H9 (cell line): Measurements from ENCODE around the gene ABCA4. TPM values are rescaled to one million over a fixed set of nuclear protein-coding genes. Genes with fewer than 3 reads are reported as not detected.

ENCODE experiments used
- DNase-seq: peaks from one replicate; pipeline ENCODE4 v3.0.0-alpha.2; 2017
- H2AFZ ChIP-seq: one replicate; pipeline ENCODE4 v1.6.1; 2013; ENCODE audit warnings: mild to moderate bottlenecking, low read length, control low read depth, moderate library complexity
- H2AK5ac ChIP-seq: 2 replicates; pipeline ENCODE4 v1.6.1; 2013; ENCODE audit warnings: low read length, control low read depth, mixed read lengths; ENCODE audit not compliant: insufficient read length
- H2BK120ac ChIP-seq: one replicate; pipeline ENCODE4 v1.6.1; 2013; ENCODE audit warnings: low read depth, mild to moderate bottlenecking, low read length, control low read depth, inconsistent platforms; ENCODE audit not compliant: poor library complexity, severe bottlenecking
- H2BK12ac ChIP-seq: 2 replicates; pipeline ENCODE4 v1.6.1; 2013; ENCODE audit warnings: low read length, control low read depth, mixed read lengths, low read depth; ENCODE audit not compliant: insufficient read length
- H2BK15ac ChIP-seq: 2 replicates; pipeline ENCODE4 v1.6.1; 2013; ENCODE audit warnings: low read depth, low read length, control low read depth
- H2BK20ac ChIP-seq: one replicate; pipeline ENCODE4 v1.6.1; 2013; ENCODE audit warnings: low read depth, mild to moderate bottlenecking, low read length, control low read depth, inconsistent platforms; ENCODE audit not compliant: poor library complexity, severe bottlenecking
- H2BK5ac ChIP-seq: 2 replicates; pipeline ENCODE4 v1.6.1; 2013; ENCODE audit warnings: low read length, control low read depth, mixed read lengths; ENCODE audit not compliant: insufficient read length
- H3K14ac ChIP-seq: 2 replicates; pipeline ENCODE4 v1.6.1; 2013; ENCODE audit warnings: low read length, control low read depth; ENCODE audit not compliant: insufficient read depth
- H3K18ac ChIP-seq: 2 replicates; pipeline ENCODE4 v1.6.1; 2013; ENCODE audit warnings: low read depth, mild to moderate bottlenecking, mixed read lengths, low read length, control low read depth; ENCODE audit not compliant: insufficient read length
- H3K23ac ChIP-seq: 2 replicates; pipeline ENCODE4 v1.6.1; 2013; ENCODE audit warnings: low read length, control low read depth, mixed read lengths, low read depth; ENCODE audit not compliant: insufficient read length
- H3K23me2 ChIP-seq: 2 replicates; pipeline ENCODE4 v1.6.1; 2013; ENCODE audit warnings: low read depth, mild to moderate bottlenecking, mixed read lengths, low read length, control low read depth; ENCODE audit not compliant: insufficient read length, poor library complexity, severe bottlenecking
- H3K27ac ChIP-seq: 2 replicates; pipeline ENCODE4 v1.5.1; 2013; ENCODE audit warnings: low read length, control low read depth, mixed read lengths, low read depth; ENCODE audit not compliant: insufficient read length
- H3K27me3 ChIP-seq: 2 replicates; pipeline ENCODE4 v1.6.1; 2013; ENCODE audit warnings: low read length, control low read depth, inconsistent platforms; ENCODE audit not compliant: insufficient read depth
- H3K4ac ChIP-seq: 2 replicates; pipeline ENCODE4 v1.6.1; 2013; ENCODE audit warnings: low read depth, mild to moderate bottlenecking, control low read depth, inconsistent platforms, low read length, moderate library complexity
- H3K4me1 ChIP-seq: 2 replicates; pipeline ENCODE4 v1.6.1; 2013; ENCODE audit warnings: low read length, control low read depth, inconsistent platforms; ENCODE audit not compliant: insufficient read depth
- H3K4me2 ChIP-seq: 2 replicates; pipeline ENCODE4 v1.6.1; 2013; ENCODE audit warnings: low read length, control low read depth, mixed read lengths; ENCODE audit not compliant: insufficient read length, insufficient read depth
- H3K56ac ChIP-seq: 2 replicates; pipeline ENCODE4 v1.6.1; 2013; ENCODE audit warnings: low read depth, mild to moderate bottlenecking, mixed read lengths, low read length, control low read depth; ENCODE audit not compliant: insufficient read length
- H3K79me1 ChIP-seq: 2 replicates; pipeline ENCODE4 v1.6.1; 2013; ENCODE audit warnings: low read depth, mild to moderate bottlenecking, moderate library complexity, low read length, control low read depth, inconsistent platforms; ENCODE audit not compliant: insufficient read depth, poor library complexity, severe bottlenecking
- H3K79me2 ChIP-seq: 2 replicates; pipeline ENCODE4 v1.6.1; 2013; ENCODE audit warnings: low read length, control low read depth, inconsistent platforms; ENCODE audit not compliant: insufficient read depth
- H3K9ac ChIP-seq: 2 replicates; pipeline ENCODE4 v1.6.1; 2013; ENCODE audit warnings: low read length, control low read depth, mixed read lengths; ENCODE audit not compliant: insufficient read length; ENCODE audit errors: extremely low read depth
- H3K9me3 ChIP-seq: one replicate; pipeline ENCODE4 v1.6.1; 2013; ENCODE audit warnings: low read depth, low read length, inconsistent platforms; ENCODE audit not compliant: control insufficient read depth
- H3T11ph ChIP-seq: one replicate; pipeline ENCODE4 v1.6.1; 2013; ENCODE audit warnings: mild to moderate bottlenecking, low read length, control low read depth, inconsistent platforms
- H4K20me1 ChIP-seq: one replicate; pipeline ENCODE4 v1.6.1; 2013; ENCODE audit not compliant: control insufficient read depth, insufficient read length, insufficient read depth
- H4K5ac ChIP-seq: 2 replicates; pipeline ENCODE4 v1.6.1; 2013; ENCODE audit warnings: low read depth, mild to moderate bottlenecking, mixed read lengths, low read length, control low read depth; ENCODE audit not compliant: insufficient read length
- H4K8ac ChIP-seq: replicated peaks from 2 replicates; pipeline ENCODE4 v1.6.1; 2013; ENCODE audit warnings: low read length, control low read depth, mixed read lengths, low read depth; ENCODE audit not compliant: insufficient read length
- H4K91ac ChIP-seq: 2 replicates; pipeline ENCODE4 v1.6.1; 2013; ENCODE audit warnings: low read depth, mild to moderate bottlenecking, moderate library complexity, mixed read lengths, low read length, control low read depth; ENCODE audit not compliant: insufficient read length
- H3K27ac Mint-ChIP-seq, 3 experiments: 2 replicates in 2 of 3; 3 replicates in 1 of 3; pipeline ENCODE4 v1.8.0; 2020 to 2021; ENCODE audit warnings: mixed read lengths in 3 of 3, mild to moderate bottlenecking in 1 of 3, moderate library complexity in 1 of 3
- H3K27me3 Mint-ChIP-seq: 2 replicates; pipeline ENCODE4 v1.8.0; 2021; ENCODE audit warnings: low read depth, mild to moderate bottlenecking, moderate library complexity, mixed read lengths
- H3K36me3 Mint-ChIP-seq, 3 experiments: 2 replicates in 2 of 3; 3 replicates in 1 of 3; pipeline ENCODE4 v1.8.0; 2020 to 2021; ENCODE audit warnings: low read depth in 3 of 3, mixed read lengths in 3 of 3; ENCODE audit not compliant: insufficient read depth in 1 of 3
- H3K4me1 Mint-ChIP-seq, 2 experiments: 2 replicates each; pipeline ENCODE4 v1.8.0; 2020; ENCODE audit warnings: mixed read lengths in 2 of 2
- H3K4me3 Mint-ChIP-seq, 2 experiments: 2 replicates in 1 of 2; 3 replicates in 1 of 2; pipeline ENCODE4 v1.8.0; 2020 to 2021; ENCODE audit warnings: mild to moderate bottlenecking in 2 of 2, mixed read lengths in 2 of 2, moderate library complexity in 1 of 2
- H3K9me3 Mint-ChIP-seq, 2 experiments: 2 replicates in 1 of 2; 3 replicates in 1 of 2; pipeline ENCODE4 v1.8.0; 2020; ENCODE audit warnings: mild to moderate bottlenecking in 2 of 2, mixed read lengths in 2 of 2, moderate library complexity in 1 of 2
- WGBS: extraction: QIAGEN DNeasy Blood & Tissue Kit; methylation state at CpG from one replicate; pipeline ENCODE4 v1.1.7; 2013; ENCODE audit warnings: missing lambda C conversion rate, low lambda C conversion rate, mixed read lengths; ENCODE audit not compliant: insufficient read length; ENCODE audit errors: extremely low coverage; 5-methylcytosine and 5-hydroxymethylcytosine counted together
- total RNA-seq: library from RNA; stranded (reverse); gene quantifications from 2 replicates; pipeline ENCODE4 v1.2.1, GENCODE V29; 2021
- TF ChIP-seq, protein P1 (sequence below): fragments of 200-600 bp; sonication (generic); conservative IDR thresholded peaks from 3 replicates; pipeline ENCODE4 v1.8.0; 2021; ENCODE audit warnings: antibody characterized with exemption, mild to moderate bottlenecking

The ABCA4 gene
- total RNA-seq, 1 experiment from 2014 or later, result not detected

DNA sequence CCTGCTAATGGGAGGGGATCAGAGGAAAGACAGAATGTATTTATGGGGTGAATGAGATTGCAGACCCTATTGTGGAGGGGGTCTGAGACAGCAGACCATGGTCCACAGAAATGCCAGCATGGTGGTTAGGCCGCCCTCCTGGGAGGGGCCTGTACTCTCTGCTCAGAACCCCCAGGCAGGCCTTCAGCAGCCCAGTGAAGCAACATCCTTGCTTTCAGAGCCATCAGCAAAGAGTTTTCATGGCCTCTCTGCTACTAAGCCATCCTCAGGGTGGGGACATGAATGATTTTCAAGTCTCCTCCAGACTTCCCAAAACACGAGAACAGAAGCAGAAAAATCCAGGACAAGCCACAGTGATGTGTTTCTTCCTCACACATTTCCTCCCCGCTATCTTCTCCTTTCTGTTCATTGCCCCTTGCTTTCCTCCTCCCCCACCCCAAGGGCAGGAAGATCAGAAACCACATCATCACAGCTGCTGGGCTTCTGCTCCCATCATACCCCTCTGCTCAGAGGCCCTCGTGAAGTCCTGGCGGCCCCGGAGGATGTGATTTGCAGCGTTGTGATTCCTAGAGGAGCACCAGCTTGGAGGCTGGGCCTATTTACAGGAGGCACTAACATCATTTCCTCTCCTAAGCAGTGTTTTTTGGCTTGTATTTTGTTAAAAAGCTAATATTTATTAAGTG, 48.0 kb downstream of the ABCA4 start:
- Histone ChIP-seq H2BK20ac (no peak overlapping the region), H2BK5ac (no peak overlapping the region), H2BK12ac (no peak overlapping the region), H2BK120ac (no peak overlapping the region), H3K4me2 (no peak overlapping the region), H3K4ac (no peak overlapping the region), H3K9ac (no peak overlapping the region), H3K9me3 (no peaks in the 10 kb centered on the region), H3K4me1 (no peaks in the 10 kb centered on the region), H3K23ac (no peak overlapping the region), H3K18ac (no peak overlapping the region), H2AK5ac (no peak overlapping the region), H3K27ac (no peak overlapping the region), H3T11ph (no peak overlapping the region), H2BK15ac (no peak overlapping the region), H3K14ac (no peak overlapping the region), H3K56ac (no peak overlapping the region), H4K8ac (no peak overlapping the region), H2AFZ (no peak overlapping the region), H4K20me1 (no peaks in the 10 kb centered on the region), H4K91ac (no peak overlapping the region), H3K79me1 (no peaks in the 10 kb centered on the region), H3K23me2 (no peaks in the 10 kb centered on the region), H4K5ac (no peak overlapping the region), H3K27me3 (peaks cover 32% of the 10 kb centered on the region; the same call in 1 of the 2 replicates), H3K79me2 (no peaks in the 10 kb centered on the region)
- H3K9me3 Mint-ChIP-seq, result peaks cover 0 to 3% of the 10 kb centered on the region in 2 experiments; a peak in 1 of 5 replicates
- no peak overlapping the region for H3K27ac Mint-ChIP-seq
- H3K36me3 Mint-ChIP-seq, result no peaks in the 10 kb centered on the region
- peaks cover 10 to 11% of the 10 kb centered on the region in 2 experiments for H3K4me1 Mint-ChIP-seq
- H3K27me3 Mint-ChIP-seq, result peaks cover 100% of the 10 kb centered on the region
- no CpG with 5 or more reads among the region's 7 CpGs for WGBS
- H3K4me3 Mint-ChIP-seq, result no peak overlapping the region
- TF ChIP-seq, protein P1, sequence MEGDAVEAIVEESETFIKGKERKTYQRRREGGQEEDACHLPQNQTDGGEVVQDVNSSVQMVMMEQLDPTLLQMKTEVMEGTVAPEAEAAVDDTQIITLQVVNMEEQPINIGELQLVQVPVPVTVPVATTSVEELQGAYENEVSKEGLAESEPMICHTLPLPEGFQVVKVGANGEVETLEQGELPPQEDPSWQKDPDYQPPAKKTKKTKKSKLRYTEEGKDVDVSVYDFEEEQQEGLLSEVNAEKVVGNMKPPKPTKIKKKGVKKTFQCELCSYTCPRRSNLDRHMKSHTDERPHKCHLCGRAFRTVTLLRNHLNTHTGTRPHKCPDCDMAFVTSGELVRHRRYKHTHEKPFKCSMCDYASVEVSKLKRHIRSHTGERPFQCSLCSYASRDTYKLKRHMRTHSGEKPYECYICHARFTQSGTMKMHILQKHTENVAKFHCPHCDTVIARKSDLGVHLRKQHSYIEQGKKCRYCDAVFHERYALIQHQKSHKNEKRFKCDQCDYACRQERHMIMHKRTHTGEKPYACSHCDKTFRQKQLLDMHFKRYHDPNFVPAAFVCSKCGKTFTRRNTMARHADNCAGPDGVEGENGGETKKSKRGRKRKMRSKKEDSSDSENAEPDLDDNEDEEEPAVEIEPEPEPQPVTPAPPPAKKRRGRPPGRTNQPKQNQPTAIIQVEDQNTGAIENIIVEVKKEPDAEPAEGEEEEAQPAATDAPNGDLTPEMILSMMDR, result no peak
- no peak for DNase-seq
